Psoas muscle (tissue), 8 donors: ENCODE results near the gene SAMD13. TPM values are rescaled to one million over a fixed set of nuclear protein-coding genes. Genes with fewer than 3 reads are reported as not detected.

Experiments
- ATAC-seq, 4 donors: fragments of 200-7000 bp; cut with Tn5 transposase; one replicate each; pipeline ENCODE4 v1.9.1; 2020; ENCODE audit warnings: moderate library complexity in 3 of 4, mild to moderate bottlenecking in 2 of 4
- DNase-seq, 2 donors: peaks; one replicate each; pipeline ENCODE4 v3.0.0-alpha.2; 2020
- H3K27ac ChIP-seq: fragments of 200-600 bp; one replicate; pipeline ENCODE4 v1.8.0; 2022
- H3K27me3 ChIP-seq, 3 donors: fragments of 200-600 bp in 1 of 3; one replicate each; pipeline versions ENCODE4 v1.6.1 to v1.8.0; 2013 to 2022; ENCODE audit warnings: low read length in 2 of 3, mild to moderate bottlenecking in 2 of 3, moderate library complexity in 1 of 3; ENCODE audit not compliant: insufficient read depth in 3 of 3
- H3K36me3 ChIP-seq, 2 donors: fragments of 200-600 bp in 1 of 2; one replicate each; pipeline versions ENCODE4 v1.6.1 to v1.8.0; 2013 to 2022; ENCODE audit warnings: low read depth in 1 of 2, mild to moderate bottlenecking in 1 of 2, moderate library complexity in 1 of 2; ENCODE audit not compliant: insufficient read depth in 1 of 2
- H3K4me1 ChIP-seq: fragments of 200-600 bp; one replicate; pipeline ENCODE4 v1.8.0; 2022
- H3K4me3 ChIP-seq: fragments of 200-600 bp; one replicate; pipeline ENCODE4 v1.8.0; 2022; ENCODE audit warnings: mild to moderate bottlenecking
- H3K9me3 ChIP-seq: fragments of 200-600 bp; one replicate; pipeline ENCODE4 v1.8.0; 2022
- CTCF ChIP-seq: fragments of 200-600 bp; IDR thresholded peaks from one replicate; pipeline ENCODE4 v1.8.0; 2022; ENCODE audit warnings: antibody characterized with exemption
- WGBS, 3 donors: extraction: QIAGEN DNeasy Blood & Tissue Kit; methylation state at CpG; one replicate each; pipeline versions ENCODE4 v1.1.6 to v1.1.7; 2013; 5-methylcytosine and 5-hydroxymethylcytosine counted together
- intact Hi-C, 2 donors: fragments of 100-400 bp; cut with DNase I; formaldehyde crosslinking; loops; one replicate each; pipeline versions ENCODE4 v1.11.0 to v1.14.2; 2022
- polyA plus RNA-seq, 3 donors: library from polyadenylated mRNA; stranded (reverse); fragments of 200-250 nt; gene quantifications; one replicate each; pipeline ENCODE4 v1.2.3, GENCODE V29; 2013
- total RNA-seq, 4 donors: library from RNA; stranded (reverse); fragmentation: NEBNext Ultra II Directional in 2 of 4; extraction: Animal tissue kit (Norgen Biotek cat#: 25700) in 2 of 4; gene quantifications; one replicate each; pipeline versions ENCODE4 v1.2.1 to v1.2.4, GENCODE V29; 2021 to 2023
- donor health status: healthy with polysubstance abuse.
- donor health status: DM: no; HTN: no; CAD: no; lungs with moderate emphysema.
- donor health status: Bipolar disorder and iron deficiency.
- donor health status: healthy.
- donor health status: DM: yes; HTN: yes; CAD: no.
- donor health status: DM: no; HTN: no; CAD: no.
- donor health status: DM: no; HTN: no; CAD: no.
- donor health status: DM: yes; HTN: yes; CAD: no.

The SAMD13 gene
- total and polyA plus RNA-seq, 7 donors: 0.53 to 6.8 (median 1.7) TPM

- TF ChIP-seq CTCF: no peak
- ATAC-seq (no peak), DNase-seq (no peak)
- Histone ChIP-seq H3K9me3 (no peaks in the 10 kb centered on the region), H3K27ac (no peak overlapping the region), H3K4me1 (no peaks in the 10 kb centered on the region), H3K36me3 (no peaks in the 10 kb centered on the region), H3K4me3 (no peak overlapping the region), H3K27me3 (no peaks in the 10 kb centered on the region)
- intact Hi-C loops: no loop called here
- 65 to 73% (median 70%) methylated on average over 2 of the region's 2 CpGs for WGBS, 3 donors
These were observed 36.5 kb upstream of the SAMD13 start for GRCh38 chr1:84264961-84265360.

GRCh38 chr1:84265867-84266266, 35.6 kb upstream of the SAMD13 start:
- H3K4me3 ChIP-seq: no peak overlapping the region
- intact Hi-C loops: no loop called here
- no peak for TF ChIP-seq CTCF
- 89 to 94% (median 92%) methylated on average over 3 of the region's 3 CpGs for WGBS, 3 donors
- DNase-seq (no peak), ATAC-seq (no peak)
- no peaks in the 10 kb centered on the region for H3K9me3 ChIP-seq
- H3K36me3 ChIP-seq: no peaks in the 10 kb centered on the region
- no peak overlapping the region for H3K27ac ChIP-seq
- H3K27me3 ChIP-seq: no peaks in the 10 kb centered on the region
- H3K4me1 ChIP-seq: no peaks in the 10 kb centered on the region

- Histone ChIP-seq H3K9me3 (no peaks in the 10 kb centered on the region), H3K4me3 (no peak overlapping the region), H3K36me3 (no peaks in the 10 kb centered on the region), H3K27me3 (no peaks in the 10 kb centered on the region), H3K27ac (no peak overlapping the region), H3K4me1 (no peaks in the 10 kb centered on the region)
- 0% methylated on average over 1 of the region's 1 CpG for WGBS, 3 donors
- ATAC-seq: no peak
- intact Hi-C loops: no loop called here
- DNase-seq: no peak
- no peak for TF ChIP-seq CTCF
These were observed 34.8 kb upstream of the SAMD13 start for GRCh38 chr1:84266748-84267147.

- Histone ChIP-seq H3K4me1 (no peaks in the 10 kb centered on the region), H3K27ac (no peak overlapping the region), H3K9me3 (no peaks in the 10 kb centered on the region), H3K36me3 (no peaks in the 10 kb centered on the region), H3K4me3 (no peak overlapping the region), H3K27me3 (no peaks in the 10 kb centered on the region)
- intact Hi-C loops: no loop called here
- ATAC-seq: no peak
- DNase-seq: no peak
- no peak for TF ChIP-seq CTCF
These were observed 34.0 kb upstream of the SAMD13 start for GRCh38 chr1:84267476-84267875.

- Histone ChIP-seq H3K36me3 (no peaks in the 10 kb centered on the region), H3K4me3 (no peak overlapping the region), H3K27me3 (no peaks in the 10 kb centered on the region), H3K9me3 (no peaks in the 10 kb centered on the region), H3K27ac (no peak overlapping the region), H3K4me1 (no peaks in the 10 kb centered on the region)
- intact Hi-C loops: no loop called here
- 87 to 94% (median 92%) methylated on average over 1 of the region's 1 CpG for WGBS, 3 donors
- no peak for TF ChIP-seq CTCF
- ATAC-seq: no peak
- no peak for DNase-seq
These were observed 33.2 kb upstream of the SAMD13 start for GRCh38 chr1:84268346-84268745.
